Measurements from ENCODE around the gene FAM13A. TPM values are rescaled to one million over a fixed set of nuclear protein-coding genes. Genes with fewer than 3 reads are reported as not detected.

FAM13A gene
- total RNA-seq, 2 donors from 2014 or later, result 27.2 to 107 TPM

- Histone ChIP-seq H3K4me1 (replicated peaks) (no peaks in the 10 kb centered on the region), H3K36me3 (no peaks in the 10 kb centered on the region), H3K27me3 (replicated peaks; ENCODE audit: insufficient read depth) (no peaks in the 10 kb centered on the region), H3K9me3 (no peaks in the 10 kb centered on the region), H3K4me3 (no peak overlapping the region), H3K27ac (no peak overlapping the region)
- WGBS, result 90% methylated on average over 4 of the region's 4 CpGs
- TF ChIP-seq CTCF (IDR thresholded peaks at IDR 0.05) (no peak), POLR2AphosphoS5 (IDR thresholded peaks at IDR 0.05) (no peak), POLR2A (IDR thresholded peaks at IDR 0.05) (no peak)
- intact Hi-C loops (cut with DNase I), result no loop called here
- no peak for DNase-seq (ENCODE audit: low spot score)
These were observed 325.6 kb downstream of the FAM13A start for GRCh38 chr4:88731381-88731780.

GRCh38 chr4:88730811-88731210 is 326.2 kb downstream of the FAM13A start:
- Histone ChIP-seq H3K36me3 (no peaks in the 10 kb centered on the region), H3K4me1 (replicated peaks) (no peaks in the 10 kb centered on the region), H3K4me3 (no peak overlapping the region), H3K27ac (no peak overlapping the region), H3K9me3 (no peaks in the 10 kb centered on the region), H3K27me3 (replicated peaks; ENCODE audit: insufficient read depth) (no peaks in the 10 kb centered on the region)
- intact Hi-C loops (cut with DNase I), result no loop called here
- no peak for TF ChIP-seq POLR2A (IDR thresholded peaks at IDR 0.05)
- TF ChIP-seq POLR2AphosphoS5 (IDR thresholded peaks at IDR 0.05), result no peak
- TF ChIP-seq CTCF (IDR thresholded peaks at IDR 0.05), result no peak
- DNase-seq (ENCODE audit: low spot score), result no peak
- 76% methylated on average over 5 of the region's 5 CpGs for WGBS

DNA sequence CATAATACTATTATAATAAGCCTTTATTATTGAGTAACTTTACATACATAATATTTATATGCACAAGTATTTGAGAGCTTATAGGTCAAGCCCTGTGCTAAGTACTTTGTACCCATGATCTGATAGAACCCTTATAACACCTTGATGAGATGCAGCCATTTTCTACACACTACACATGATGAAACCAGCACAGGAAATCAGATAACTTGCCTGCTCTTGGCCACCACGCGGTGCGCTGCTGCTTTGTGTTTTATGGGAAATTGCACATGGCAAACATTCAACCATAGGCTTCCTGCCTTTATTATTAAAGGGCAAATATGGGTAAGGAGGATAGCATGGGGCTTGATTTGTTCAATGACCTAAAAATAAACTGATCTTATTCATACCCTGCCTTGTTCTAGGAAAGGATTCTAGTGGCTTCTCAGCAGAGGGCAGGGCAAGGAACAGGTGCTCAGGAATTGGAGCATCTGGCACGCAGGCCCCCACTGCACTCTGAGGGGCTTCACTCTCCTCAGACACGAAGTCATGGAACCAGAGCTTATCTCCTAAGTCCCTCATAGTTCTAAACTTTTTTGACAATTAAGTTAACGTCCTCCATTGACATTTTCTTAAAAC is 327.7 kb downstream of the FAM13A start:
- WGBS, result 66% methylated on average over 6 of the region's 6 CpGs
- Histone ChIP-seq H3K4me3 (no peak overlapping the region), H3K36me3 (no peaks in the 10 kb centered on the region), H3K27me3 (replicated peaks; ENCODE audit: insufficient read depth) (no peaks in the 10 kb centered on the region), H3K4me1 (replicated peaks) (no peaks in the 10 kb centered on the region), H3K27ac (no peak overlapping the region), H3K9me3 (no peaks in the 10 kb centered on the region)
- DNase-seq (ENCODE audit: low spot score), result no peak
- TF ChIP-seq POLR2AphosphoS5 (IDR thresholded peaks at IDR 0.05), result peak; percentile 14
- TF ChIP-seq POLR2A (IDR thresholded peaks at IDR 0.05), result no peak
- no peak for TF ChIP-seq CTCF (IDR thresholded peaks at IDR 0.05)
- intact Hi-C loops (cut with DNase I), result no loop called here

DNA sequence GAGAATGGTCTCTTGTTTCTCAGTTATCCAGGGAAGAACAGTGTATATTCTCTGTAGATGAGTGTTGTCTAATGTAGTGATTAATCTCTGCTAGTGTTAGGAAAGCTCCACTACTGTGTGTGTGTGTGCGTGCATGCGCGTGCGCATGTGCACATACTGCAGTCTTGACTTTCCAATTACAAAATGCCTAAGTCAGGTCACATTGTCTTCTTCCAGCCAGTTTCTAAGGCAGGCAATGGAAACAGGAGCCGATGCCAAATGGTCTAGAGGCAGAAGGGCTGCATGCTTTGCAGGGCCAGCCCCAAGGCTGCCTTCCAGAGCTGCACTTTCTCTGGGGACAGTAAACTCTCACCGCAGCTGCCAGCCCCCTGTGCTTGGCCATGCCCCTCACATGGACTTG is 328.8 kb downstream of the FAM13A start:
- intact Hi-C loops (cut with DNase I), result no loop called here
- WGBS, result 87% methylated on average over 6 of the region's 6 CpGs
- H3K9me3 ChIP-seq, result no peaks in the 10 kb centered on the region
- H3K36me3 ChIP-seq, result no peaks in the 10 kb centered on the region
- H3K4me1 ChIP-seq (replicated peaks), result no peaks in the 10 kb centered on the region
- DNase-seq (ENCODE audit: low spot score), result no peak
- TF ChIP-seq POLR2AphosphoS5 (IDR thresholded peaks at IDR 0.05) (no peak), POLR2A (IDR thresholded peaks at IDR 0.05) (no peak), CTCF (IDR thresholded peaks at IDR 0.05) (no peak)
- H3K27ac ChIP-seq, result no peak overlapping the region
- no peak overlapping the region for H3K4me3 ChIP-seq
- no peaks in the 10 kb centered on the region for H3K27me3 ChIP-seq (replicated peaks; ENCODE audit: insufficient read depth)

GRCh38 chr4:88725986-88726385 is 331.0 kb downstream of the FAM13A start:
- TF ChIP-seq POLR2AphosphoS5 (IDR thresholded peaks at IDR 0.05), result no peak
- TF ChIP-seq POLR2A (IDR thresholded peaks at IDR 0.05), result no peak
- TF ChIP-seq CTCF (IDR thresholded peaks at IDR 0.05), result no peak
- H3K9me3 ChIP-seq, result no peaks in the 10 kb centered on the region
- no peak overlapping the region for H3K27ac ChIP-seq
- DNase-seq (ENCODE audit: low spot score), result no peak
- intact Hi-C loops (cut with DNase I), result no loop called here
- H3K36me3 ChIP-seq, result no peaks in the 10 kb centered on the region
- H3K4me1 ChIP-seq (replicated peaks), result no peaks in the 10 kb centered on the region
- 73% methylated on average over 2 of the region's 2 CpGs for WGBS
- H3K4me3 ChIP-seq, result no peak overlapping the region
- H3K27me3 ChIP-seq (replicated peaks; ENCODE audit: insufficient read depth), result no peaks in the 10 kb centered on the region

Measured in prostate gland (tissue), 2 donors.